Gastrocnemius medialis (tissue), 4 donors: Measurements from ENCODE around the gene GNAQ.

Experiments used
- POLR2A ChIP-seq, 2 donors: fragments of 450-650 bp; IDR thresholded peaks; one replicate each; pipeline ENCODE4 v1.6.1; 2017; ENCODE audit warnings: antibody characterized with exemption in 2 of 2, mild to moderate bottlenecking in 2 of 2, moderate library complexity in 2 of 2
- TF ChIP-seq, protein P1 (sequence below), 5 experiments: fragments of 450-650 bp in 3 of 5; fragments of 200-600 bp in 2 of 5; sonication (generic) in 2 of 5; IDR thresholded peaks in 4 of 5; conservative IDR thresholded peaks in 1 of 5; 1 replicate in 4 of 5; 2 replicates in 1 of 5; pipeline ENCODE4 v1.5.1; 2016 to 2019; ENCODE audit warnings: antibody characterized with exemption in 5 of 5, mild to moderate bottlenecking in 3 of 5, moderate library complexity in 3 of 5

- TF ChIP-seq, protein P1, sequence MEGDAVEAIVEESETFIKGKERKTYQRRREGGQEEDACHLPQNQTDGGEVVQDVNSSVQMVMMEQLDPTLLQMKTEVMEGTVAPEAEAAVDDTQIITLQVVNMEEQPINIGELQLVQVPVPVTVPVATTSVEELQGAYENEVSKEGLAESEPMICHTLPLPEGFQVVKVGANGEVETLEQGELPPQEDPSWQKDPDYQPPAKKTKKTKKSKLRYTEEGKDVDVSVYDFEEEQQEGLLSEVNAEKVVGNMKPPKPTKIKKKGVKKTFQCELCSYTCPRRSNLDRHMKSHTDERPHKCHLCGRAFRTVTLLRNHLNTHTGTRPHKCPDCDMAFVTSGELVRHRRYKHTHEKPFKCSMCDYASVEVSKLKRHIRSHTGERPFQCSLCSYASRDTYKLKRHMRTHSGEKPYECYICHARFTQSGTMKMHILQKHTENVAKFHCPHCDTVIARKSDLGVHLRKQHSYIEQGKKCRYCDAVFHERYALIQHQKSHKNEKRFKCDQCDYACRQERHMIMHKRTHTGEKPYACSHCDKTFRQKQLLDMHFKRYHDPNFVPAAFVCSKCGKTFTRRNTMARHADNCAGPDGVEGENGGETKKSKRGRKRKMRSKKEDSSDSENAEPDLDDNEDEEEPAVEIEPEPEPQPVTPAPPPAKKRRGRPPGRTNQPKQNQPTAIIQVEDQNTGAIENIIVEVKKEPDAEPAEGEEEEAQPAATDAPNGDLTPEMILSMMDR (IDR thresholded peaks at IDR 0.05 in 4 of 5, conservative IDR thresholded peaks at IDR 0.05 in 1 of 5) = no peak
- no peak for TF ChIP-seq POLR2A (IDR thresholded peaks at IDR 0.05)
These were observed 42.2 kb downstream of the GNAQ start for GRCh38 chr9:77989458-77989857.
